PC-9 (cell line): ENCODE measurements around the gene PDE3A.

Experiments used
- CTCF ChIP-seq: fragments of 200-600 bp; sonication (generic); conservative IDR thresholded peaks from 2 replicates; pipeline ENCODE4 v1.6.1; 2017; ENCODE audit warnings: mixed run types, antibody characterized with exemption, mild to moderate bottlenecking, moderate library complexity
- EZH2 ChIP-seq: fragments of 200-600 bp; sonication (generic); IDR thresholded peaks from 2 replicates; pipeline ENCODE4 v1.8.0; 2017; ENCODE audit warnings: antibody characterized with exemption, low read depth

GRCh38 chr12:20398686-20399085 lies 30.3 kb downstream of the PDE3A start:
- TF ChIP-seq EZH2 (no peak), CTCF (no peak)
